ENCODE results near the gene ZNF19. TPM values are rescaled to one million over a fixed set of nuclear protein-coding genes. Genes with fewer than 3 reads are reported as not detected.

ZNF19 gene
- total RNA-seq, 1 donor from 2014 or later = 2.1 TPM

DNA sequence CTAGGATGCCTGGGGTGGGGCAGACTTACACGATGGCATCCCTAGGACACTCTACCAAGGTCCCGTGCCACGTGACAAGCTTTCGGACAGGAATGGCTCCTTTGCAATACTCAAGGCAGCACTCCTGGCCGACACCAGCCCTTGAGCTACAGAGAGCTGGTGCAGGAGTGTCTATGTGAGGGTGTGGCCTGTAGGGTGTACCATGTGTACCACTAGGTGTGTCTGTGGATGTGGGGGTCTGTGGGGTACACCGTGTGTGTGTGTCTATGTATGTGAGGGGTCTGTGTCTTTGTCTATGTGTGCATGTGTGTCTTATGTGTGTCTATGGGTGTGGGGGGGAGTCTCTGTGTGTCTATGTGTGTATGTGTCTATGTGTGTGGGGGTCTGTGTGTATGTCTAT is 45.4 kb downstream of the ZNF19 start:
- no peaks in the 10 kb centered on the region for H3K4me1 Mint-ChIP-seq
- no peak overlapping the region for H3K4me3 Mint-ChIP-seq
- peaks cover 16% of the 10 kb centered on the region for H3K9me3 Mint-ChIP-seq
- H3K27ac Mint-ChIP-seq = no peak overlapping the region
- peaks cover 6% of the 10 kb centered on the region for H3K36me3 Mint-ChIP-seq (ENCODE audit: low read depth)
- no peak for DNase-seq
- H3K27me3 Mint-ChIP-seq = no peaks in the 10 kb centered on the region
- intact Hi-C loops (cut with micrococcal nuclease) = no loop called here

DNA sequence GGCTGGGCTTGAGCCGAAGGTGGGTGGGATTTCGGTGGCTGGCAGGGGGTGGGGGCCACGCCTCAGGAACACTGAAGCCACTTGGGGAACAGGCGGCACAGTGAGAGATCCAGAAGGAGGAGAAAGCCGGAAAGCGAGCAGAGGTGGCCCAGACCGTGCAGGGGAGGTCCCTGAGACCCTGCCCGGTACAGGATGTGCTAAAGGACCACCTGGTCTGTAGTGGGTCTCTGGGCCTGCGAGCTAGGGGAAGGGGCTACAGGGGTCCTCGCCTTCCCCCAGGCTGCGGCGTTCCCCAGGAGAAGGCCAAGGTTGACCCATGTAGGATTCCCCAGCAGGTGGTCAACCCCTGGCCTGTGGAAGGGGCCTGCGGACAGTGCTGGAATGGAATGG is 47.1 kb downstream of the ZNF19 start, which contains the start of gene TLE7:
Gene TLE7 (minus strand): TSS at position 4 of the 390 bp plus-strand sequence. CDS start 8,730 bp downstream, outside the sequence.
- no peaks in the 10 kb centered on the region for H3K36me3 Mint-ChIP-seq (ENCODE audit: low read depth)
- H3K27ac Mint-ChIP-seq = no peak within 1 kb of the TSS
- no peaks in the 10 kb centered on the region for H3K27me3 Mint-ChIP-seq
- H3K4me1 Mint-ChIP-seq = no peaks in the 10 kb centered on the region
- peaks cover 10% of the 10 kb centered on the region for H3K9me3 Mint-ChIP-seq
- intact Hi-C loops (cut with micrococcal nuclease) = no loop called here
- H3K4me3 Mint-ChIP-seq = no peak within 1 kb of the TSS
- DNase-seq = no peak

DNA sequence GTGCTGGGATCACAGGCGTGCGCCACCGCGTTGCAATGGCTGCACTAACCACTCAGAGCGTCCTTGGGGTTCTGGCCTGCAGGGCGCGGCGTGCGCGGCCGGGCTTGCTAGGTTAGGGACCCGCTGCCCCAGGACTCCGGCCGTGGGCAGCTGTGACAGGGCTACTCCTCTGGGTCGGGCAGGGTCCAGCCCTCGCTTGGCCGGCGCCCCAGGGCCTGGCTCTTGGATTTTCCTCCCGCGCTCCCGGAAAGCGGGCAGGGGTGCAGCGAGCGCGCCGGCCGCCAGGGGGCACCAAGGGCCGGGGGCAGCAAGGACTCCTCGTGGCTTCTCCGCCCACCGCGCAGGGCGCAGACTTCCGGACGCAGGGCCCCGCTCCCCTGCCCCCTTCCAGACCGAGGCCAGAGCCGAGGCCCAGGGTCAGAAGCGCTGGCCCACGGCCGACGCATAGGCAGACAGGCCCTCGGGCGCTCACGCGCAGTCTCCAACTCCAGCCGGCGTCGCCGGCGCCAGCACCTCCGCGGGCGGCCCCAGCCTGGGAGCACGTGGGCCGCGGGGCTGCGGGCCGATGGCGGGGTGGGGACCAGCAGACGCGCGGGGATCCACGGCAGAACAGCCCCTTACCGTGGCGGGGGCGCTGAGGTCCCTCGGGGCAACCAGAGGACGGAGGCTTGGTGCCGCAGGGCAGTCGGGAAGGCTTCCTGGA is 47.6 kb downstream of the ZNF19 start:
- Mint-ChIP-seq H3K4me1 (no peaks in the 10 kb centered on the region), H3K36me3 (ENCODE audit: low read depth) (no peaks in the 10 kb centered on the region), H3K27ac (no peak overlapping the region), H3K4me3 (no peak overlapping the region), H3K27me3 (no peaks in the 10 kb centered on the region), H3K9me3 (peaks cover 10% of the 10 kb centered on the region)
- DNase-seq = peak; percentile 71
- intact Hi-C loops (cut with micrococcal nuclease) = loop anchor here (2.0 kb wide), 1 partner anchor 57 kb away; no protein-coding TSS in a partner anchor

DNA sequence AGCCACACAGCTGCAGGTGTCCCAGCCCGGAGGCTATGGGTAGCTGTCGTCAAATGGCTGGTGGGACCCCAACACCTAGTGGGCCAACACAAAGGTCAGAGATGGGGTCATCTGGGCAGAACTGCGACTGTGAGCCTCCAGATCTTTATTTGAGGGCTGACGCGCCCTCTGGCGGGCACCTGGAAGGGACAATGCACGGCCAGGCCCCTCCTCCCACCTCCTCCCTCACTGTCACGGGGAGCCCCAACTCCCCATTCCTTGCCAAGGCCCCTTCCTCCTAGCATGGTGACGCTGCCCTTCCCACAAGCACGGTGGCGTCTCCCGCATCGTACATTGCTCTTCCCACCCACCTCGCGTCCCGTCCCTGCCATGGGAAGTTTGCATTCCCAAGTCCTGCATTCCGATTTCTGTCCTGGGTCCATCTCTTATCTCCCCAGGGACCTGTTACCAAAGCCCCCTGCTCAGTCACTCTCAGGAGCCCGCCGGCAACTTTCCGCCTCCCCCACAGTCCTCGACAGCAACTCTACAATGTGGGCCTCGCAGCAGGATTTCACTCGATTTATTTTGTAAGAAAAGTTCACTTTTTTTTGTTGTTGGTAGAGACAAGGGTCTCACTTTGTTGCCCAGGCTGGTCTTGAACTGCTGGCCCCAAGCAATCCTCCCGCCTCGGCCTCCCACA is 48.3 kb downstream of the ZNF19 start:
- no peaks in the 10 kb centered on the region for H3K36me3 Mint-ChIP-seq (ENCODE audit: low read depth)
- no peak overlapping the region for H3K4me3 Mint-ChIP-seq
- intact Hi-C loops (cut with micrococcal nuclease) = loop anchor here (2.0 kb wide), 1 partner anchor 58 kb away; no protein-coding TSS in a partner anchor
- DNase-seq = no peak
- H3K9me3 Mint-ChIP-seq = peaks cover 9% of the 10 kb centered on the region
- no peak overlapping the region for H3K27ac Mint-ChIP-seq
- H3K4me1 Mint-ChIP-seq = no peaks in the 10 kb centered on the region
- no peaks in the 10 kb centered on the region for H3K27me3 Mint-ChIP-seq

DNA sequence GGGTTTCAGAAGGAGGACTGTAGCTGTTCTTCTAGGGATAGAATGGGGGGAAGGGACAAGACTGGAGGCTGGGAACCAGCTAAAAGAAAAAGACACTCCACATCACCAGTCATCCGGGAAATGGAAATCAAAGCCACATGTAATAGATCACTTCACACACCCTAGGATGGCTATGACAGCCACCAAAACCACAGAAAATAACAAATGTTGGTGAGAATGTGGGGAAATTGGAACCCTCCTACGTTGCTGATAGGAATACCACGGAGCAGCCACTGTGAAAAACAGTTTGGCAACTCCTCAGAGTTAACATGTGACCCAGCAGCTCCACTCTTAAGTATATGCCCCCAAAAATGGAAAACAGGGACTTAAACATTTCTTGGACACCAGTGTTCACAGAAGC is 49.6 kb downstream of the ZNF19 start:
- Mint-ChIP-seq H3K4me1 (no peaks in the 10 kb centered on the region), H3K9me3 (peaks cover 4% of the 10 kb centered on the region), H3K4me3 (no peak overlapping the region), H3K36me3 (ENCODE audit: low read depth) (no peaks in the 10 kb centered on the region), H3K27ac (no peak overlapping the region), H3K27me3 (no peaks in the 10 kb centered on the region)
- intact Hi-C loops (cut with micrococcal nuclease) = no loop called here
- DNase-seq = no peak

DNA sequence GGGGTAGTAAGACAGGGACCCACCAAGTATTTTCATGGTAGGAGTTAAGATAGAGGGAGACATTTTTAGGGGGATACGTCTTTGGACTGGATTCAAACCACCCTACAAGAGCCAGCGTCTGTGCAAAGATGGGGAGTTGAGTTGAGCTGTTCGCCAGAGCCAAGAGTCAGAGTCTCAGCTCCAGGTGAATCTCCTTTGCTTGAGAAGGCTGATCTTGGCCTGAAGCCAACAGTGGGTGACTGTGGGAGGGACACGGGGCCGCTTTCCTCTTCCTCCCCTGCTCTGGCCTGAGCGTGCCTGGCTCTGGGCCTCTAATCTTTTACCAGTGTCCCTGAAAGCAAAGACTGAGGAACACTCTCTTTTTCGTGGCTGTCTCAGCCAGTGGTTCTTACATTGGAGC is 52.7 kb downstream of the ZNF19 start:
- intact Hi-C loops (cut with micrococcal nuclease) = no loop called here

DNA sequence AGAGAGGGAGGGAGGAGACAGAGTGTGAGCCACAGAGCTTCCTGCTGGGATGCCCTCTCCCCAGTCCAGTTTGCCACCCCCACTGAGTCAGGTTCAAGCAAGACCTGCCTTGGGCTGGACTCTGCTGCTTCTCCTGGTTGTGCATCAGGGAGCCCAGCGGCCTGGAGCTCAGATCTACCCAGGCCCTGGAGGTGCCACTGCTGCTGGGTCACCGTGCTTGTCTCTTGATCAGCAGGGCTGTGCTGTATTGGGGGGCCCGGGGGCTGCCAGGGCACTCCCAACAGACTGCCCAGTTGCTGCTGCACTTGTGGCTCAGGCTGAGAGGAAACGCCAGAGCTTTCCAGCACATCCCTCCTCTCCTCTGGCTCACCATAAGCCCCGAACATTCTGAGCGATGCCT is 56.2 kb downstream of the ZNF19 start:
- intact Hi-C loops (cut with micrococcal nuclease) = no loop called here
- DNase-seq = no peak
- Mint-ChIP-seq H3K36me3 (ENCODE audit: low read depth) (no peaks in the 10 kb centered on the region), H3K4me1 (no peaks in the 10 kb centered on the region), H3K4me3 (no peak overlapping the region), H3K9me3 (no peaks in the 10 kb centered on the region), H3K27ac (no peak overlapping the region), H3K27me3 (peaks cover 8% of the 10 kb centered on the region)

More for the DNA sequence above, 52.7 kb downstream of the ZNF19 start:
- Mint-ChIP-seq H3K4me1 (no peaks in the 10 kb centered on the region), H3K9me3 (no peaks in the 10 kb centered on the region), H3K27me3 (no peaks in the 10 kb centered on the region), H3K27ac (no peak overlapping the region), H3K36me3 (ENCODE audit: low read depth) (no peaks in the 10 kb centered on the region), H3K4me3 (no peak overlapping the region)
- no peak for DNase-seq

DNA sequence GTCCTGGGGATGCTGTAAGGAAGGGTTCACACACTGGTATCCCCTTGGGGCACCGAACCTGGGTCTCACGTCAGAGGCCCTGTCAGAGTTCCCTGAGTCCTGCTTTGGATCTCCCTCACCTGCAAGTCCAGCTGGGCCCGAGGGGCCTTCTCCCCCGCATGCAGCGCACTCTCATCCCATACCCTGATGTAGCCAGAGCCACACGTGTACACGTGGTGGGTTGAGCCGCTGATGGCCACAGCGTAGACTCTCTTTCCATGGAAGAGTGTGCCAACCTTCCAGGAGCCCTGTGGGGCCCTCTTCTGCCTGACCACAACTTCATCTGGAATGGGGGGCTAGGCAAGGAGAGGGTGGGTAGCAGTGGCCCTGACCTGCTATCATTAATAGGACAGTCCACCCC is 57.1 kb downstream of the ZNF19 start:
- Mint-ChIP-seq H3K27me3 (peaks cover 11% of the 10 kb centered on the region), H3K36me3 (ENCODE audit: low read depth) (no peaks in the 10 kb centered on the region), H3K9me3 (no peaks in the 10 kb centered on the region), H3K4me3 (no peak overlapping the region), H3K4me1 (no peaks in the 10 kb centered on the region), H3K27ac (no peak overlapping the region)
- no peak for DNase-seq
- intact Hi-C loops (cut with micrococcal nuclease) = no loop called here

DNA sequence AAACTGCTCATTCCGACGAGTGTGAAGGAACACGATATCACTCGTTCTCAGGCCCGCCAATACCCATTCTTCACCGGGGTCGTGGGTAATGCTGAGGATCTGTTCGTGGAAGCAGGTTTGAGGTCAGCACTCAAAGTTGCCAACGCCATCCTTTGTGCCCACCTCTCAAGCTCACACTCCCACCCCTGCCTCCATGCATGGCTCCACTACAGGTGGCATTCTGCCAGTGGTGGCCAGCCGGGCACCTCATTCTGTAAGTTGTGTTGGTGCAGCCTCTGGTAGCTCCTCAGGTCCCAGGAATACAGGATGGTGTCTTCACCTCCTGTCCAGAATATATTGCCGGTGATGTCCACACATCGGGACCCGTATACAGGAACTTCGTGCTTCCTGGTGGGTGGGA is 57.9 kb downstream of the ZNF19 start:
- intact Hi-C loops (cut with micrococcal nuclease) = no loop called here
- no peak for DNase-seq
- peaks cover 20% of the 10 kb centered on the region for H3K27me3 Mint-ChIP-seq
- H3K4me1 Mint-ChIP-seq = peaks cover 2% of the 10 kb centered on the region
- H3K4me3 Mint-ChIP-seq = no peak overlapping the region
- no peak overlapping the region for H3K27ac Mint-ChIP-seq
- no peaks in the 10 kb centered on the region for H3K36me3 Mint-ChIP-seq (ENCODE audit: low read depth)
- H3K9me3 Mint-ChIP-seq = no peaks in the 10 kb centered on the region

DNA sequence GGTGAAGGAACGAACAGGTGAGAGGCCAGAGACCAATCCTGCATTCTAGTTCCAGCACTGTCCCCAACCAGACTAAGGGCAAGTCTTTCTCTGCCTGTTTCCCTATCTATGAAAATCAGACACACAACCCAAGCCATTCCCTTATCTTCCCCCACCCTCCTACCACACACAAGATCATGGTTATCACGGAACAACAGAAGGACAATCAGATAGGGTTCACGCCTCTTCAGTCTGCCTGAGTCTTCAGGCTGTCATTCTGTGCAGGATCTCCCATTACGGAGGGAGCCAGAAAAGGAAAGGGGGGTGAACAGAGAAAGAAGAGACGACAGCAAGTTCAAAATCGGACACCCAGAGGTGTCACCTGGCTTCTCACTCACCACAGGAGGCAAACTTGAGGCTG is 58.4 kb downstream of the ZNF19 start:
- DNase-seq = no peak
- peaks cover 24% of the 10 kb centered on the region for H3K27me3 Mint-ChIP-seq
- no peak overlapping the region for H3K27ac Mint-ChIP-seq
- H3K36me3 Mint-ChIP-seq (ENCODE audit: low read depth) = no peaks in the 10 kb centered on the region
- peaks cover 2% of the 10 kb centered on the region for H3K4me1 Mint-ChIP-seq
- H3K9me3 Mint-ChIP-seq = no peaks in the 10 kb centered on the region
- intact Hi-C loops (cut with micrococcal nuclease) = no loop called here
- no peak overlapping the region for H3K4me3 Mint-ChIP-seq

DNA sequence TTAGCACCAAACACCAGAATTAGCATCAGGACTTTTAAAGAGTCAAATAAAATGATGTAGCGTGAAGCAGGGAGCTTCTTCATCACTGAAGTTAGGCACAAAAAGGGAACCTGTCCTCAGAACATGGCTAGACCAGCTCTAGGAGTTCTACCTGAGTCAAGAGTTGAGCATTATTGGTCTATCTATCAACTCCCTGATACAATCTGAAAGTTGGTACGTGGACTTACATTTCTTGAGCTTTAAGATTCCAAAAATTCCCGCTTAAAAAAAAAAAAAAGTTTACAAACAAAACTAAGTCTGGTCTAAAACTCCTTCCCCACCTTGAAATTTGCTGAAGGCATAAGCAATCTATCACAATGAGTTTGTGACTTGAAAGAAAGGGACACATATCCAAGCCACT is 59.5 kb downstream of the ZNF19 start:
- peaks cover 30% of the 10 kb centered on the region for H3K27me3 Mint-ChIP-seq
- DNase-seq = no peak
- H3K4me3 Mint-ChIP-seq = no peak overlapping the region
- peaks cover 2% of the 10 kb centered on the region for H3K4me1 Mint-ChIP-seq
- H3K36me3 Mint-ChIP-seq (ENCODE audit: low read depth) = no peaks in the 10 kb centered on the region
- intact Hi-C loops (cut with micrococcal nuclease) = no loop called here
- no peak overlapping the region for H3K27ac Mint-ChIP-seq
- no peaks in the 10 kb centered on the region for H3K9me3 Mint-ChIP-seq

DNA sequence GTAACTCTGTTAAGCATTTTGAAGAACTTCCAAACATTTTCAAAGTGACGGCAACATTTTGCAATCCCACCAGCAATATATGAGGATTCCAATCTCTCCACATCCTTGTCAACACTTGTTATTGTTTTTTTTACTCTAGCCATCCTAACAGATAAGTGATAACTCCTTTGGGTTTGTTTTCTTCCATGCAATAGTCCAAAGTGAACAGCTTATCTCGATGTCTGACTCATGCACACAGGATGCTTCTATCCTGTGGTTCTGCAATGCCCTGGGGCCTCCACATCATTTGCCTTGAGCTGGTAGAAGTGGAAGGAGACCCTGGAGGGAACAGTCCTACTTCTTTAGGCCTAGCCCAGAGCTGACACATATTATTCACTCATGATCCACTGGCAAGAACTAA is 60.2 kb downstream of the ZNF19 start:
- H3K9me3 Mint-ChIP-seq = no peaks in the 10 kb centered on the region
- H3K36me3 Mint-ChIP-seq (ENCODE audit: low read depth) = no peaks in the 10 kb centered on the region
- H3K27me3 Mint-ChIP-seq = peaks cover 34% of the 10 kb centered on the region
- intact Hi-C loops (cut with micrococcal nuclease) = no loop called here
- H3K27ac Mint-ChIP-seq = no peak overlapping the region
- no peak overlapping the region for H3K4me3 Mint-ChIP-seq
- H3K4me1 Mint-ChIP-seq = peaks cover 2% of the 10 kb centered on the region
- no peak for DNase-seq

DNA sequence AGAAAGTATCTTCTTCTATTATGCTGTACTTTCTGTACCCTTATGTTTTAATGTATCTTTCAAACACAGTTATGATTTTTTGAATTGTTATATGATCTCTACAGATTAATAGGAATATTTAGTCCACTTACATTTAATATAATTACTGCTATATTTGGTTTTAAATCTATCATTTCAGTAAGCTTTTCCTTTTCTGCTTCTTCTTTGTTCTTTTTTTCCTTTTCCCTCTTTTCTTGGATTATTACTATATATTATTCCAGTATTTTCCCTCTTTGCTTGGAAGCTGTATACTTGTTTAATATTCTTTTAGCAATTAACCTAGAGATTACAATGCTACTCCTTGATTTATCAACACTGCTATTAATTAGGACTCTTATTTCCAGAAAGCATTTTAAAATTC is 60.7 kb downstream of the ZNF19 start:
- no peak overlapping the region for H3K4me3 Mint-ChIP-seq
- H3K4me1 Mint-ChIP-seq = peaks cover 2% of the 10 kb centered on the region
- H3K36me3 Mint-ChIP-seq (ENCODE audit: low read depth) = no peaks in the 10 kb centered on the region
- no peak overlapping the region for H3K27ac Mint-ChIP-seq
- peaks cover 35% of the 10 kb centered on the region for H3K27me3 Mint-ChIP-seq
- H3K9me3 Mint-ChIP-seq = no peaks in the 10 kb centered on the region
- no peak for DNase-seq
- intact Hi-C loops (cut with micrococcal nuclease) = no loop called here

DNA sequence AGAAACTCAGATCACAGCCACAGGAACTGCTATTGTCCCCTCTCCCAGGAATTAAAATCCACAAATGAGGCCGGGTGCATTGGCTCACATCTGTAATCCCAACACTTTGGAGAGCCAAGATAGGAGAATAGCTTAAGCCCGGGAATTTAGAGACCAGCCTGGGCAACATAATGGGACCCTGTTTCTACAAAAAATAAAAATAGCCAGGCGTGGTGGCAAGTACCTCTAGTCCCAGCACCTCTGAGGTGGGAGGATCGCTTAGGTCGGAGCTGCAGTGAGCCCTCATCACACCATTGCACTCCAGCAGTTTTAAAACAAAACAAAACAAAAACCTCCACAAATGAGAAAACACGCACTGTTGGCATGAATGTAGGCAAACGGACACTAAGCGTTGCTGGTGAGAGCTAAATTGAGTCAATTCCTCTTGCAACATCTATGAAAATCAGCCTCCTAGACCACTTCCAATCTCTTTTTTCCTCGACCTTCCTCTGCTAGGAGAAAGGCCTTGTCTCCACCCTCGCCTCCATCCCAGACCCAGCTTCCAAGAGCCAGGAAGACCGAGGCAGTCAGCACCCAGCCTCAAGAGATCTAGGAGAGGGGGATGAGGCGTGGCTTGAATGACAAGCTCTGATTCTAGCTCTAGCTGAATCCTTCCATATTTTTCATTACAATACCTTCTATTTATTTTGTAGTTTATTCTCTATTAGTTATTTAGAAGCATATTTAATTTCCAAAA is 62.1 kb downstream of the ZNF19 start:
- H3K4me3 Mint-ChIP-seq = no peak overlapping the region
- H3K27me3 Mint-ChIP-seq = peaks cover 35% of the 10 kb centered on the region
- no peaks in the 10 kb centered on the region for H3K36me3 Mint-ChIP-seq (ENCODE audit: low read depth)
- H3K4me1 Mint-ChIP-seq = peaks cover 2% of the 10 kb centered on the region
- intact Hi-C loops (cut with micrococcal nuclease) = no loop called here
- no peak overlapping the region for H3K27ac Mint-ChIP-seq
- no peak for DNase-seq
- H3K9me3 Mint-ChIP-seq = no peaks in the 10 kb centered on the region

All from activated CD4-positive, alpha-beta T cell treated with anti-CD3 and anti-CD28 coated beads, Interleukin-2, amount 10 ng/mL, durations not matched to agents 24 days and 14 days (primary cell).